K562 (cell line): ENCODE data around the gene CHPF2. TPM values are rescaled to one million over a fixed set of nuclear protein-coding genes. Genes with fewer than 3 reads are reported as not detected.

Experiments used
- ATAC-seq: fragments of 200-7000 bp; cut with Tn5 transposase; 3 replicates; pipeline ENCODE4 v1.9.1; 2020; ENCODE audit warnings: moderate library complexity
- BruUV-seq: library from RNA; stranded (reverse); fragments of 400-500 nt; replicated peaks from 2 replicates; lab custom pipeline; 2021; lab: Mats Ljungman, UMichigan
- CTCF ChIA-PET: fragments of 300-600 bp; formaldehyde crosslinking; extraction: SDS; loops from one replicate; lab custom pipeline; 2021; ENCODE audit warnings: low intra/inter-chr PET ratio; lab: Yijun Ruan, JAX
- POLR2A ChIA-PET: fragments of 300-600, 350-650 bp; sonication (Branson Sonifier 250); formaldehyde crosslinking; extraction: SDS; loops from one replicate; lab custom pipeline; 2021; ENCODE audit warnings: antibody characterized with exemption, inconsistent platforms; lab: Yijun Ruan, JAX
- DNase-seq, 4 experiments: peaks; one replicate each; pipeline versions ENCODE4 v3.0.0 to v3.0.0-alpha.2; 2011 to 2018; ENCODE audit warnings: low spot score in 3 of 4, mixed read lengths in 3 of 4; ENCODE audit errors: extremely low read depth in 1 of 4
- FAIRE-seq: peaks from 2 replicates; lab custom pipeline; 2011; peaks lifted over from hg19 to GRCh38; lab: Jason Lieb, UNC
- H2AFZ ChIP-seq: 2 replicates; pipeline ENCODE4 v1.6.0; 2011; ENCODE audit warnings: low read depth, low read length, control low read depth, inconsistent platforms
- H3K27ac ChIP-seq: fragments of 200-600 bp; 3 replicates; pipeline ENCODE4 v1.8.0; 2011; ENCODE audit warnings: low read depth, mild to moderate bottlenecking, control low read depth, inconsistent platforms, low read length, moderate library complexity, mixed read lengths; ENCODE audit errors: extremely low read depth
- H3K27me3 ChIP-seq, 2 experiments: fragments of 300-600 bp in 1 of 2; 2 replicates in 1 of 2; 3 replicates in 1 of 2; pipeline versions ENCODE4 v1.6.0 to v1.8.0; 2011; ENCODE audit warnings: inconsistent platforms in 2 of 2, low read length in 2 of 2, mild to moderate bottlenecking in 1 of 2, mixed read lengths in 1 of 2, moderate library complexity in 1 of 2; ENCODE audit not compliant: control insufficient read depth in 2 of 2, insufficient read depth in 2 of 2
- H3K36me3 ChIP-seq: fragments of 300-600 bp; 3 replicates; pipeline ENCODE4 v1.8.0; 2011; ENCODE audit warnings: mild to moderate bottlenecking, low read length, inconsistent platforms; ENCODE audit not compliant: control insufficient read depth, insufficient read depth
- H3K4me1 ChIP-seq, 2 experiments: fragments of 200-600 bp in 1 of 2; replicated peaks in 1 of 2; 2 replicates in 1 of 2; 3 replicates in 1 of 2; pipeline versions ENCODE4 v1.5.1 to v1.8.0; 2011; ENCODE audit warnings: inconsistent platforms in 2 of 2, low read length in 2 of 2, mild to moderate bottlenecking in 1 of 2, mixed read lengths in 1 of 2, moderate library complexity in 1 of 2; ENCODE audit not compliant: control insufficient read depth in 2 of 2, insufficient read depth in 2 of 2
- H3K4me2 ChIP-seq: 2 replicates; pipeline ENCODE4 v1.6.1; 2011; ENCODE audit warnings: low read length, control low read depth, inconsistent platforms, mixed read lengths; ENCODE audit not compliant: insufficient read depth
- H3K4me3 ChIP-seq: fragments of 200-600 bp; sonication (generic), shearing (Covaris generic); 2 replicates; pipeline ENCODE4 v1.5.1; 2016; ENCODE audit warnings: control low read depth, inconsistent platforms
- H3K79me2 ChIP-seq: fragments of 200-600 bp; 3 replicates; pipeline ENCODE4 v1.8.0; 2011; ENCODE audit warnings: low read length, inconsistent platforms; ENCODE audit not compliant: control insufficient read depth, insufficient read depth
- H3K9ac ChIP-seq, 2 experiments: 2 replicates each; pipeline versions ENCODE4 v1.6.0 to v1.6.1; 2011; ENCODE audit warnings: low read depth in 2 of 2, low read length in 2 of 2, control low read depth in 1 of 2, inconsistent platforms in 1 of 2, mild to moderate bottlenecking in 1 of 2, mixed read lengths in 1 of 2; ENCODE audit not compliant: insufficient read depth in 1 of 2
- H3K9me1 ChIP-seq: one replicate; pipeline ENCODE4 v1.6.0; 2011; ENCODE audit warnings: inconsistent platforms, mild to moderate bottlenecking, low read length, moderate library complexity; ENCODE audit not compliant: control insufficient read depth, insufficient read depth
- H3K9me3 ChIP-seq: replicated peaks from 2 replicates; pipeline ENCODE4 v1.5.1; 2011; ENCODE audit warnings: low read depth, low read length, inconsistent platforms; ENCODE audit not compliant: control insufficient read depth, insufficient read depth
- H4K20me1 ChIP-seq: replicated peaks from 2 replicates; pipeline ENCODE4 v1.6.1; 2011; ENCODE audit warnings: low read length, inconsistent platforms, mixed read lengths; ENCODE audit not compliant: control insufficient read depth, insufficient read depth
- ARNT ChIP-seq, 2 experiments: fragments of 450-650 bp; IDR thresholded peaks; 2 replicates each; pipeline ENCODE4 v1.6.1; 2016; ENCODE audit warnings: mild to moderate bottlenecking in 1 of 2
- ATF1 ChIP-seq, 2 experiments: fragments of 450-650 bp in 1 of 2; IDR thresholded peaks; 2 replicates each; pipeline ENCODE4 v1.6.1; 2016; ENCODE audit warnings: missing compliant biosample characterization in 1 of 2, missing genetic modification characterization in 1 of 2
- CHD1 ChIP-seq: fragments of 200-600 bp; sonication (generic); IDR thresholded peaks from one replicate; pipeline ENCODE4 v1.6.1; 2012; ENCODE audit warnings: mild to moderate bottlenecking, moderate library complexity, low read length, inconsistent platforms
- CLOCK ChIP-seq: fragments of 250-450 bp; sonication (Bioruptor Pico); IDR thresholded peaks from 2 replicates; pipeline ENCODE4 v1.4.0; 2020; ENCODE audit warnings: mild to moderate bottlenecking, moderate library complexity, borderline replicate concordance
- CXXC5 ChIP-seq: fragments of 250-450 bp; sonication (Bioruptor Pico); IDR thresholded peaks from 2 replicates; pipeline ENCODE4 v1.8.0; 2022; ENCODE audit warnings: inconsistent platforms, mild to moderate bottlenecking, moderate library complexity
- DEAF1 ChIP-seq: fragments of 450-650 bp; formaldehyde crosslinking; IDR thresholded peaks from 2 replicates; pipeline ENCODE4 v1.4.0; 2020; ENCODE audit warnings: mild to moderate bottlenecking, moderate library complexity
- FOXA3 ChIP-seq, 2 experiments: fragments of 450-650 bp in 1 of 2; sonication (generic) in 1 of 2; formaldehyde crosslinking; IDR thresholded peaks in 1 of 2; conservative IDR thresholded peaks in 1 of 2; 2 replicates each; pipeline versions ENCODE4 v1.4.0 to v1.8.0; 2020 to 2022; ENCODE audit warnings: mild to moderate bottlenecking in 2 of 2, missing genetic modification reagents in 1 of 2
- MTF1 ChIP-seq: fragments of 250-450 bp; sonication (Bioruptor Pico); IDR thresholded peaks from 2 replicates; pipeline ENCODE4 v1.9.0; 2021; ENCODE audit warnings: moderate library complexity, mild to moderate bottlenecking, inconsistent platforms, borderline replicate concordance
- NCOA4 ChIP-seq: fragments of 450-650 bp; IDR thresholded peaks from 2 replicates; pipeline ENCODE4 v1.6.1; 2018; ENCODE audit warnings: mild to moderate bottlenecking; ENCODE audit not compliant: partially characterized antibody
- NELFE ChIP-seq: IDR thresholded peaks from 2 replicates; pipeline ENCODE4 v1.6.1; 2011; ENCODE audit warnings: mild to moderate bottlenecking; ENCODE audit not compliant: insufficient read depth, insufficient read length
- NR2C1 ChIP-seq, 2 experiments: fragments of 450-650 bp; IDR thresholded peaks; 2 replicates each; pipeline ENCODE4 v1.6.1; 2017; ENCODE audit warnings: mild to moderate bottlenecking in 2 of 2, antibody characterized with exemption in 1 of 2, inconsistent platforms in 1 of 2, missing compliant biosample characterization in 1 of 2, missing genetic modification characterization in 1 of 2
- NR2F6 ChIP-seq: fragments of 450-650 bp; formaldehyde crosslinking; IDR thresholded peaks from 2 replicates; pipeline ENCODE4 v1.4.0; 2020; ENCODE audit warnings: mild to moderate bottlenecking
- RHOXF2B ChIP-seq: fragments of 250-450 bp; sonication (Bioruptor Pico); conservative IDR thresholded peaks from 2 replicates; pipeline ENCODE4 v1.5.1; 2021
- RNF2 ChIP-seq: sonication (generic); IDR thresholded peaks from 2 replicates; pipeline ENCODE4 v1.6.1; 2016
- SMAD2 ChIP-seq: fragments of 150-350 bp; IDR thresholded peaks from 2 replicates; pipeline ENCODE4 v1.6.1; 2014; ENCODE audit warnings: low read depth, mild to moderate bottlenecking, low read length
- ZNF76 ChIP-seq: fragments of 250-450 bp; sonication (Bioruptor Pico); IDR thresholded peaks from 2 replicates; pipeline ENCODE4 v1.4.0; 2020; ENCODE audit warnings: mild to moderate bottlenecking, moderate library complexity, borderline replicate concordance
- WGBS: fragments of 100-300 bp; shearing (Covaris generic); methylation state at CpG from one replicate; pipeline ENCODE4 v1.1.6; 2016; ENCODE audit warnings: low coverage, mixed read lengths; ENCODE audit not compliant: insufficient coverage; ENCODE audit errors: missing lambda C conversion rate; 5-methylcytosine and 5-hydroxymethylcytosine counted together
- in situ Hi-C: fragments of 300-500 bp; cut with MboI; formaldehyde crosslinking; loops from 4 replicates; pipeline ENCODE4 v1.15.0; 2018; ENCODE audit warnings: inconsistent platforms, mixed read lengths
- intact Hi-C: fragments of 100-400 bp; cut with micrococcal nuclease; formaldehyde crosslinking; loops from 2 replicates; pipeline ENCODE4 v1.14.2; 2022
- polyA plus RNA-seq, 8 experiments: library from polyadenylated mRNA; depleted of rRNA in 4 of 8; stranded (reverse) in 5 of 8; unstranded in 3 of 8; fragments of >200 nt; fragmentation: Nextera tagmentation in 2 of 8; fragmentation: Illumina TruSeq in 1 of 8; extraction: Ambion mirVana in 2 of 8; extraction: Trizol in 1 of 8; gene quantifications; 2 replicates each; pipeline versions ENCODE4 v1.2.1 to v1.2.3, GENCODE V29; 2011 to 2014; ENCODE audit warnings: inconsistent platforms in 1 of 8, missing spikeins in 1 of 8
- total RNA-seq, 7 experiments: library from RNA; depleted of rRNA in 6 of 7; stranded (reverse); fragments of >200 nt in 6 of 7; fragmentation: Illumina TruSeq in 2 of 7; extraction: Trizol in 2 of 7; gene quantifications; 2 replicates each; pipeline versions ENCODE4 v1.2.1 to v1.2.3, GENCODE V29; 2011 to 2021; ENCODE audit warnings: low replicate concordance in 1 of 7

The CHPF2 gene
- total and polyA plus RNA-seq, 9 of the 15 experiments (the other 6 are each of a cell fraction or from before 2014, with no cell fraction given), result 0.08 to 32.8 (median 10.5) TPM

GRCh38 chr7:151246102-151246850, 14.0 kb downstream of the CHPF2 start:
- no TSS peak for BruUV-seq
- 31% methylated on average over 13 of the region's 13 CpGs for WGBS

More at GRCh38 chr7:151246102-151246850, 14.0 kb downstream of the CHPF2 start:
- H3K36me3 ChIP-seq, result no peaks in the 10 kb centered on the region
- peaks cover 8% of the 10 kb centered on the region for H3K9me1 ChIP-seq
- ChIA-PET POLR2A (interaction anchor here (1.2 to 2.2 kb wide), 2 partner anchors 10 kb away, joined by 6 to 13 read pairs; no protein-coding TSS in a partner anchor), CTCF (interaction anchor here (0.6 to 3.6 kb wide), 6 partner anchors 42 to 202 kb away, joined by 4 to 32 read pairs (median 8); no protein-coding TSS in a partner anchor)
- peaks cover 33% of the 10 kb centered on the region; the same call in 1 of the 2 replicates for H4K20me1 ChIP-seq
- no peak for FAIRE-seq
- H3K4me3 ChIP-seq, result no peak overlapping the region
- peaks cover 25 to 70% of the 10 kb centered on the region in 2 experiments for H3K4me1 ChIP-seq
- H3K9ac ChIP-seq, result no peak overlapping the region
- no peaks in the 10 kb centered on the region for H3K9me3 ChIP-seq
- ATAC-seq, result no peak
- in situ Hi-C loops, result no loop called here
- H2AFZ ChIP-seq, result no peak overlapping the region
- peaks cover 4 to 36% of the 10 kb centered on the region in 2 experiments; a peak in 3 of 5 replicates for H3K27me3 ChIP-seq
- no peak for DNase-seq
- intact Hi-C loops, result no loop called here
- H3K27ac ChIP-seq, result no peak overlapping the region
- H3K4me2 ChIP-seq, result no peak overlapping the region
- TF ChIP-seq RNF2, result no peak
- TF ChIP-seq ARNT (IDR thresholded peaks at IDR 0.05), result no peak
- no peak for TF ChIP-seq NR2F6 (CRISPR knock-in tag)
- no peak for TF ChIP-seq SMAD2
- TF ChIP-seq ATF1 (CRISPR knock-in tag; IDR thresholded peaks at IDR 0.05), result no peak
- TF ChIP-seq ATF1 (tag; IDR thresholded peaks at IDR 0.05), result no peak
- no peak for TF ChIP-seq NCOA4
- no peak for TF ChIP-seq MTF1 (CRISPR knock-in tag)
- no peak for TF ChIP-seq CXXC5
- TF ChIP-seq ZNF76 (CRISPR knock-in tag), result no peak
- no peak for TF ChIP-seq FOXA3 (CRISPR knock-in tag; conservative IDR thresholded peaks at IDR 0.05 in 1 of 2, IDR thresholded peaks at IDR 0.05 in 1 of 2)
- no peak for TF ChIP-seq RHOXF2B (CRISPR knock-in tag)
- no peak for TF ChIP-seq NELFE
- TF ChIP-seq CLOCK (CRISPR knock-in tag), result no peak
- TF ChIP-seq NR2C1 (IDR thresholded peaks at IDR 0.05), result no peak
- TF ChIP-seq NR2C1 (tag; IDR thresholded peaks at IDR 0.05), result no peak
- no peak for TF ChIP-seq DEAF1 (CRISPR knock-in tag)
- TF ChIP-seq CHD1, result no peak
- no peaks in the 10 kb centered on the region for H3K79me2 ChIP-seq
